IgD-negative memory B cell (primary cell): ENCODE data around the gene ZNHIT3. TPM values are rescaled to one million over a fixed set of nuclear protein-coding genes. Genes with fewer than 3 reads are reported as not detected.

Experiments
- H3K27ac Mint-ChIP-seq, 3 donors: one replicate each; pipeline ENCODE4 v1.8.0; 2020 to 2022; ENCODE audit warnings: mild to moderate bottlenecking in 3 of 3, mixed read lengths in 3 of 3, moderate library complexity in 1 of 3
- H3K27me3 Mint-ChIP-seq: one replicate; pipeline ENCODE4 v1.8.0; 2021; ENCODE audit warnings: mixed read lengths
- H3K36me3 Mint-ChIP-seq: one replicate; pipeline ENCODE4 v1.8.0; 2020; ENCODE audit warnings: mild to moderate bottlenecking, mixed read lengths
- H3K4me1 Mint-ChIP-seq, 3 donors: one replicate each; pipeline ENCODE4 v1.8.0; 2020 to 2022; ENCODE audit warnings: mixed read lengths in 3 of 3, mild to moderate bottlenecking in 1 of 3
- H3K4me3 Mint-ChIP-seq, 4 donors: one replicate each; pipeline ENCODE4 v1.8.0; 2020 to 2022; ENCODE audit warnings: mild to moderate bottlenecking in 4 of 4, mixed read lengths in 4 of 4, moderate library complexity in 3 of 4
- H3K9me3 Mint-ChIP-seq, 3 donors: one replicate each; pipeline ENCODE4 v1.8.0; 2020 to 2021; ENCODE audit warnings: mixed read lengths in 3 of 3, mild to moderate bottlenecking in 1 of 3
- polyA plus RNA-seq: library from polyadenylated mRNA; unstranded; fragments of 300-500 nt; fragmentation: Illumina TruSeq; gene quantifications from one replicate; pipeline ENCODE4 v1.2.3, GENCODE V29; 2021

Gene ZNHIT3
- polyA plus RNA-seq, 1 donor from 2014 or later = 88.1 TPM

- Mint-ChIP-seq H3K4me3 (no peak overlapping the region), H3K9me3 (no peaks in the 10 kb centered on the region), H3K36me3 (peaks cover 7% of the 10 kb centered on the region), H3K4me1 (peaks cover 7 to 8% (median 7%) of the 10 kb centered on the region in 3 donors), H3K27me3 (no peaks in the 10 kb centered on the region), H3K27ac (no peak overlapping the region)
Measured at GRCh38 chr17:36514856-36515255, 28.4 kb downstream of the ZNHIT3 start.

- H3K9me3 Mint-ChIP-seq = peaks cover 0 to 3% (median 0%) of the 10 kb centered on the region in 3 donors
- H3K4me3 Mint-ChIP-seq = no peak overlapping the region
Measured at GRCh38 chr17:36515837-36516236, 29.4 kb downstream of the ZNHIT3 start.

GRCh38 chr17:36523113-36523512, 36.6 kb downstream of the ZNHIT3 start:
- Mint-ChIP-seq H3K27me3 (no peaks in the 10 kb centered on the region), H3K9me3 (peaks cover 0 to 3% (median 0%) of the 10 kb centered on the region in 3 donors), H3K36me3 (peaks cover 3% of the 10 kb centered on the region), H3K4me1 (peaks cover 4 to 8% (median 7%) of the 10 kb centered on the region in 3 donors), H3K4me3 (no peak overlapping the region), H3K27ac (no peak overlapping the region)

More at GRCh38 chr17:36515837-36516236, 29.4 kb downstream of the ZNHIT3 start:
- Mint-ChIP-seq H3K27me3 (no peaks in the 10 kb centered on the region), H3K27ac (no peak overlapping the region), H3K36me3 (peaks cover 7% of the 10 kb centered on the region), H3K4me1 (peaks cover 7 to 8% (median 7%) of the 10 kb centered on the region in 3 donors)

GRCh38 chr17:36524428-36524876, 38.0 kb downstream of the ZNHIT3 start:
- no peak overlapping the region for H3K27ac Mint-ChIP-seq
- H3K9me3 Mint-ChIP-seq = peaks cover 0 to 3% (median 0%) of the 10 kb centered on the region in 3 donors
- H3K4me1 Mint-ChIP-seq = peaks cover 0 to 2% (median 0%) of the 10 kb centered on the region in 3 donors
- H3K4me3 Mint-ChIP-seq = no peak overlapping the region
- H3K36me3 Mint-ChIP-seq = peaks cover 3% of the 10 kb centered on the region
- no peaks in the 10 kb centered on the region for H3K27me3 Mint-ChIP-seq

GRCh38 chr17:36525113-36525512, 38.6 kb downstream of the ZNHIT3 start:
- Mint-ChIP-seq H3K4me3 (no peak overlapping the region), H3K36me3 (peaks cover 3% of the 10 kb centered on the region), H3K4me1 (no peaks in the 10 kb centered on the region), H3K27ac (no peak overlapping the region), H3K27me3 (no peaks in the 10 kb centered on the region), H3K9me3 (peaks cover 0 to 3% (median 0%) of the 10 kb centered on the region in 3 donors)

- H3K27me3 Mint-ChIP-seq = no peaks in the 10 kb centered on the region
- no peaks in the 10 kb centered on the region for H3K9me3 Mint-ChIP-seq
- H3K4me1 Mint-ChIP-seq = no peaks in the 10 kb centered on the region
- peak overlapping the region in 1 of 3 donors; percentile 27 for H3K27ac Mint-ChIP-seq
- H3K4me3 Mint-ChIP-seq = no peak overlapping the region
- peaks cover 3% of the 10 kb centered on the region for H3K36me3 Mint-ChIP-seq
Measured at GRCh38 chr17:36525888-36526287, 39.4 kb downstream of the ZNHIT3 start.

- H3K4me3 Mint-ChIP-seq = no peak overlapping the region
- H3K36me3 Mint-ChIP-seq = peaks cover 3% of the 10 kb centered on the region
- H3K9me3 Mint-ChIP-seq = no peaks in the 10 kb centered on the region
- H3K4me1 Mint-ChIP-seq = no peaks in the 10 kb centered on the region
- H3K27me3 Mint-ChIP-seq = no peaks in the 10 kb centered on the region
- H3K27ac Mint-ChIP-seq = no peak overlapping the region
Measured at GRCh38 chr17:36527621-36528250, 41.3 kb downstream of the ZNHIT3 start.

- Mint-ChIP-seq H3K36me3 (peaks cover under 1% of the 10 kb centered on the region), H3K4me3 (peak overlapping the region in 2 of 4 donors; percentile 22 to 58), H3K27ac (no peak overlapping the region)
Measured at GRCh38 chr17:36529121-36529520, 42.6 kb downstream of the ZNHIT3 start.

GRCh38 chr17:36532435-36532975, 46.0 kb downstream of the ZNHIT3 start:
- no peaks in the 10 kb centered on the region for H3K27me3 Mint-ChIP-seq
- peaks cover 7 to 21% (median 10%) of the 10 kb centered on the region in 3 donors for H3K4me1 Mint-ChIP-seq
- no peaks in the 10 kb centered on the region for H3K9me3 Mint-ChIP-seq
- no peaks in the 10 kb centered on the region for H3K36me3 Mint-ChIP-seq
- peak overlapping the region in 3 of 4 donors; percentile 9 to 100 (median 85) for H3K4me3 Mint-ChIP-seq
- H3K27ac Mint-ChIP-seq = peak overlapping the region in 2 of 3 donors; percentile 48 to 80

More at GRCh38 chr17:36529121-36529520, 42.6 kb downstream of the ZNHIT3 start:
- Mint-ChIP-seq H3K4me1 (peaks cover 3 to 4% (median 3%) of the 10 kb centered on the region in 3 donors), H3K9me3 (no peaks in the 10 kb centered on the region), H3K27me3 (no peaks in the 10 kb centered on the region)

- H3K9me3 Mint-ChIP-seq = no peaks in the 10 kb centered on the region
- H3K4me1 Mint-ChIP-seq = peaks cover 7 to 21% (median 11%) of the 10 kb centered on the region in 3 donors
- no peaks in the 10 kb centered on the region for H3K36me3 Mint-ChIP-seq
- no peaks in the 10 kb centered on the region for H3K27me3 Mint-ChIP-seq
- H3K4me3 Mint-ChIP-seq = peak overlapping the region; percentile 95 to 100 (median 96)
- peak overlapping the region; percentile 90 to 100 (median 98) for H3K27ac Mint-ChIP-seq
Measured at GRCh38 chr17:36533935-36534839, 47.7 kb downstream of the ZNHIT3 start.

GRCh38 chr17:36534840-36535668, 48.6 kb downstream of the ZNHIT3 start, which contains the start of the genes MYO19 and PIGW:
Gene MYO19 (minus strand): TSS chr17:36534868. CDS start chr17:36532538, 2,330 bp downstream.
Gene PIGW (plus strand): TSS chr17:36534987. CDS start chr17:36537102, 2,115 bp downstream.
- Mint-ChIP-seq H3K4me1 (peaks cover 9 to 21% (median 13%) of the 10 kb centered on the region in 3 donors), H3K4me3 (peak within 1 kb of the TSS; percentile 95 to 100 (median 96)), H3K27ac (peak within 1 kb of the TSS; percentile 90 to 100 (median 98)), H3K9me3 (no peaks in the 10 kb centered on the region), H3K27me3 (no peaks in the 10 kb centered on the region), H3K36me3 (no peaks in the 10 kb centered on the region)

GRCh38 chr17:36535669-36536081, 49.2 kb downstream of the ZNHIT3 start:
- Mint-ChIP-seq H3K27me3 (no peaks in the 10 kb centered on the region), H3K4me1 (peaks cover 9 to 21% (median 13%) of the 10 kb centered on the region in 3 donors), H3K4me3 (peak overlapping the region; percentile 95 to 100 (median 96)), H3K36me3 (no peaks in the 10 kb centered on the region), H3K9me3 (no peaks in the 10 kb centered on the region), H3K27ac (peak overlapping the region; percentile 90 to 100 (median 98))

GRCh38 chr17:36540696-36541095, 54.2 kb downstream of the ZNHIT3 start:
- Mint-ChIP-seq H3K27me3 (no peaks in the 10 kb centered on the region), H3K27ac (peak overlapping the region in 1 of 3 donors; percentile 35), H3K9me3 (no peaks in the 10 kb centered on the region), H3K4me3 (peak overlapping the region in 1 of 4 donors; percentile 50), H3K36me3 (no peaks in the 10 kb centered on the region), H3K4me1 (peaks cover 9 to 19% (median 11%) of the 10 kb centered on the region in 3 donors)

- Mint-ChIP-seq H3K9me3 (no peaks in the 10 kb centered on the region), H3K4me1 (peaks cover 13 to 17% (median 14%) of the 10 kb centered on the region in 3 donors), H3K36me3 (no peaks in the 10 kb centered on the region), H3K27me3 (no peaks in the 10 kb centered on the region), H3K27ac (peak overlapping the region in 1 of 3 donors; percentile 68), H3K4me3 (peak overlapping the region in 1 of 4 donors; percentile 98)
Measured at GRCh38 chr17:36542755-36543154, 56.3 kb downstream of the ZNHIT3 start.
